Chondrocyte (in vitro differentiated cells): ENCODE measurements around the gene POFUT1. TPM values are rescaled to one million over a fixed set of nuclear protein-coding genes. Genes with fewer than 3 reads are reported as not detected.

Source experiments
- DNase-seq: peaks from one replicate; pipeline ENCODE4 v3.0.0; 2021; ENCODE audit warnings: mixed read lengths, low spot score
- H3K27ac Mint-ChIP-seq: one replicate; pipeline ENCODE4 v1.8.0; 2021; ENCODE audit warnings: mild to moderate bottlenecking, moderate library complexity, mixed read lengths; ENCODE audit not compliant: unreplicated experiment
- H3K27me3 Mint-ChIP-seq: 2 replicates; pipeline ENCODE4 v1.8.0; 2021; ENCODE audit warnings: low read depth, mixed read lengths
- H3K36me3 Mint-ChIP-seq: 2 replicates; pipeline ENCODE4 v1.8.0; 2021; ENCODE audit warnings: low read depth, mixed read lengths
- H3K4me1 Mint-ChIP-seq: 2 replicates; pipeline ENCODE4 v1.8.0; 2021; ENCODE audit warnings: low read depth, mild to moderate bottlenecking, mixed read lengths
- H3K4me3 Mint-ChIP-seq: one replicate; pipeline ENCODE4 v1.8.0; 2021; ENCODE audit warnings: mild to moderate bottlenecking, moderate library complexity, mixed read lengths; ENCODE audit not compliant: unreplicated experiment
- H3K9me3 Mint-ChIP-seq: 2 replicates; pipeline ENCODE4 v1.8.0; 2021; ENCODE audit warnings: low read depth, mixed read lengths
- CTCF ChIP-seq: fragments of 200-600 bp; sonication (generic); IDR thresholded peaks from 2 replicates; pipeline ENCODE4 v1.5.0; 2021; ENCODE audit warnings: antibody characterized with exemption, mild to moderate bottlenecking, moderate library complexity
- total RNA-seq: library from RNA; stranded (reverse); gene quantifications from 3 replicates; pipeline ENCODE4 v1.2.1, GENCODE V29; 2021

Gene POFUT1
- total RNA-seq, 1 donor from 2014 or later = 68.3 TPM

- no peaks in the 10 kb centered on the region for H3K9me3 Mint-ChIP-seq
- peaks cover 62% of the 10 kb centered on the region for H3K36me3 Mint-ChIP-seq
- no peak overlapping the region for H3K4me3 Mint-ChIP-seq
- H3K27ac Mint-ChIP-seq = no peak overlapping the region
- peak; percentile 24 for DNase-seq
- no peaks in the 10 kb centered on the region for H3K27me3 Mint-ChIP-seq
- H3K4me1 Mint-ChIP-seq = no peaks in the 10 kb centered on the region
- no peak for TF ChIP-seq CTCF
Measured at GRCh38 chr20:32233286-32233685, 25.6 kb downstream of the POFUT1 start.

GRCh38 chr20:32234135-32234808, 26.6 kb downstream of the POFUT1 start:
- peak; percentile 67 for DNase-seq
- Mint-ChIP-seq H3K27me3 (no peaks in the 10 kb centered on the region), H3K9me3 (no peaks in the 10 kb centered on the region), H3K27ac (no peak overlapping the region), H3K36me3 (peaks cover 56% of the 10 kb centered on the region), H3K4me1 (no peaks in the 10 kb centered on the region), H3K4me3 (no peak overlapping the region)
- TF ChIP-seq CTCF = no peak

GRCh38 chr20:32235331-32236047, 27.8 kb downstream of the POFUT1 start:
- no peaks in the 10 kb centered on the region for H3K9me3 Mint-ChIP-seq
- peaks cover 55% of the 10 kb centered on the region for H3K36me3 Mint-ChIP-seq
- no peak overlapping the region for H3K27ac Mint-ChIP-seq
- peak; percentile 18 for DNase-seq
- H3K27me3 Mint-ChIP-seq = no peaks in the 10 kb centered on the region
- H3K4me1 Mint-ChIP-seq = peaks cover 5% of the 10 kb centered on the region
- TF ChIP-seq CTCF = no peak
- no peak overlapping the region for H3K4me3 Mint-ChIP-seq

GRCh38 chr20:32236048-32236533, 28.4 kb downstream of the POFUT1 start:
- Mint-ChIP-seq H3K4me3 (no peak overlapping the region), H3K9me3 (no peaks in the 10 kb centered on the region), H3K27ac (no peak overlapping the region), H3K27me3 (no peaks in the 10 kb centered on the region), H3K36me3 (peaks cover 50% of the 10 kb centered on the region), H3K4me1 (peaks cover 5% of the 10 kb centered on the region)
- DNase-seq = peak; percentile 30
- no peak for TF ChIP-seq CTCF

- Mint-ChIP-seq H3K4me1 (peaks cover 5% of the 10 kb centered on the region), H3K36me3 (peaks cover 43% of the 10 kb centered on the region), H3K9me3 (no peaks in the 10 kb centered on the region), H3K27me3 (no peaks in the 10 kb centered on the region), H3K27ac (no peak overlapping the region), H3K4me3 (no peak overlapping the region)
- DNase-seq = peak; percentile 2
- TF ChIP-seq CTCF = no peak
Measured at GRCh38 chr20:32236819-32237218, 29.1 kb downstream of the POFUT1 start.
